ENCODE measurements around the gene LRBA.
A peak's percentile ranks its signal among the peaks of the same experiment; 100 is the strongest.

LRBA gene

GRCh38 chr4:150366487-150366999, 648.5 kb downstream of the LRBA start:
- peak; percentile 50 for DNase-seq (ENCODE audit: low spot score)
- in situ Hi-C loops (cut with MboI; ENCODE audit: low sequenced_read_pairs, unreplicated experiment), result no loop called here
- no peak for TF ChIP-seq CTCF (IDR thresholded peaks at IDR 0.05; ENCODE audit: borderline replicate concordance, control extremely low read depth, extremely low read depth, insufficient read depth, missing control alignments)

- in situ Hi-C loops (cut with MboI; ENCODE audit: low sequenced_read_pairs, unreplicated experiment), result no loop called here
- TF ChIP-seq CTCF (IDR thresholded peaks at IDR 0.05; ENCODE audit: borderline replicate concordance, control extremely low read depth, extremely low read depth, insufficient read depth, missing control alignments), result no peak
- DNase-seq (ENCODE audit: low spot score), result no peak
Observed at GRCh38 chr4:150363721-150364688, 651.1 kb downstream of the LRBA start.

- in situ Hi-C loops (cut with MboI; ENCODE audit: low sequenced_read_pairs, unreplicated experiment), result no loop called here
- DNase-seq (ENCODE audit: low spot score), result no peak
- no peak for TF ChIP-seq CTCF (IDR thresholded peaks at IDR 0.05; ENCODE audit: borderline replicate concordance, control extremely low read depth, extremely low read depth, insufficient read depth, missing control alignments)
Observed at GRCh38 chr4:150358691-150359090, 656.4 kb downstream of the LRBA start.

- in situ Hi-C loops (cut with MboI; ENCODE audit: low sequenced_read_pairs, unreplicated experiment), result no loop called here
- no peak for TF ChIP-seq CTCF (IDR thresholded peaks at IDR 0.05; ENCODE audit: borderline replicate concordance, control extremely low read depth, extremely low read depth, insufficient read depth, missing control alignments)
- no peak for DNase-seq (ENCODE audit: low spot score)
Observed at GRCh38 chr4:150357829-150358228, 657.3 kb downstream of the LRBA start.

- no peak for DNase-seq (ENCODE audit: low spot score)
- TF ChIP-seq CTCF (IDR thresholded peaks at IDR 0.05; ENCODE audit: borderline replicate concordance, control extremely low read depth, extremely low read depth, insufficient read depth, missing control alignments), result no peak
- in situ Hi-C loops (cut with MboI; ENCODE audit: low sequenced_read_pairs, unreplicated experiment), result no loop called here
Observed at GRCh38 chr4:150355858-150356455, 659.1 kb downstream of the LRBA start.

- DNase-seq (ENCODE audit: low spot score), result no peak
- TF ChIP-seq CTCF (IDR thresholded peaks at IDR 0.05; ENCODE audit: borderline replicate concordance, control extremely low read depth, extremely low read depth, insufficient read depth, missing control alignments), result no peak
- in situ Hi-C loops (cut with MboI; ENCODE audit: low sequenced_read_pairs, unreplicated experiment), result no loop called here
Observed at GRCh38 chr4:150355418-150355817, 659.7 kb downstream of the LRBA start.
